ENCODE results near the gene MYZAP.

GRCh38 chr15:57596301-57596855 lies 4.7 kb downstream of the MYZAP start:
- TF ChIP-seq CTCF (IDR thresholded peaks at IDR 0.05; ENCODE audit: insufficient read depth, low read length) (no peak), GABPA (IDR thresholded peaks at IDR 0.05; ENCODE audit: low read depth) (no peak), POLR2AphosphoS5 (IDR thresholded peaks at IDR 0.05; ENCODE audit: low read depth) (no peak), SPI1 (IDR thresholded peaks at IDR 0.05; ENCODE audit: borderline replicate concordance, low read depth) (no peak)
- TF ChIP-seq, protein P1, sequence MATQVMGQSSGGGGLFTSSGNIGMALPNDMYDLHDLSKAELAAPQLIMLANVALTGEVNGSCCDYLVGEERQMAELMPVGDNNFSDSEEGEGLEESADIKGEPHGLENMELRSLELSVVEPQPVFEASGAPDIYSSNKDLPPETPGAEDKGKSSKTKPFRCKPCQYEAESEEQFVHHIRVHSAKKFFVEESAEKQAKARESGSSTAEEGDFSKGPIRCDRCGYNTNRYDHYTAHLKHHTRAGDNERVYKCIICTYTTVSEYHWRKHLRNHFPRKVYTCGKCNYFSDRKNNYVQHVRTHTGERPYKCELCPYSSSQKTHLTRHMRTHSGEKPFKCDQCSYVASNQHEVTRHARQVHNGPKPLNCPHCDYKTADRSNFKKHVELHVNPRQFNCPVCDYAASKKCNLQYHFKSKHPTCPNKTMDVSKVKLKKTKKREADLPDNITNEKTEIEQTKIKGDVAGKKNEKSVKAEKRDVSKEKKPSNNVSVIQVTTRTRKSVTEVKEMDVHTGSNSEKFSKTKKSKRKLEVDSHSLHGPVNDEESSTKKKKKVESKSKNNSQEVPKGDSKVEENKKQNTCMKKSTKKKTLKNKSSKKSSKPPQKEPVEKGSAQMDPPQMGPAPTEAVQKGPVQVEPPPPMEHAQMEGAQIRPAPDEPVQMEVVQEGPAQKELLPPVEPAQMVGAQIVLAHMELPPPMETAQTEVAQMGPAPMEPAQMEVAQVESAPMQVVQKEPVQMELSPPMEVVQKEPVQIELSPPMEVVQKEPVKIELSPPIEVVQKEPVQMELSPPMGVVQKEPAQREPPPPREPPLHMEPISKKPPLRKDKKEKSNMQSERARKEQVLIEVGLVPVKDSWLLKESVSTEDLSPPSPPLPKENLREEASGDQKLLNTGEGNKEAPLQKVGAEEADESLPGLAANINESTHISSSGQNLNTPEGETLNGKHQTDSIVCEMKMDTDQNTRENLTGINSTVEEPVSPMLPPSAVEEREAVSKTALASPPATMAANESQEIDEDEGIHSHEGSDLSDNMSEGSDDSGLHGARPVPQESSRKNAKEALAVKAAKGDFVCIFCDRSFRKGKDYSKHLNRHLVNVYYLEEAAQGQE (IDR thresholded peaks at IDR 0.05; ENCODE audit: insufficient replicate concordance, low read depth), result no peak

Measured in HL-60 (cell line).